ENCODE data around the gene DLL1. TPM values are rescaled to one million over a fixed set of nuclear protein-coding genes. Genes with fewer than 3 reads are reported as not detected.

Gene DLL1
- total and polyA plus RNA-seq, 9 of the 15 experiments (the other 6 are each of a cell fraction or from before 2014, with no cell fraction given), result not detected

GRCh38 chr6:170306324-170307079 is 15.6 kb upstream of the DLL1 start, which contains the start of gene FAM120B (continued):
- no peak for TF ChIP-seq SRSF9 (IDR thresholded peaks at IDR 0.05; ENCODE audit: borderline replicate concordance, low read depth, low read length)
- TF ChIP-seq POU5F1 (IDR thresholded peaks at IDR 0.05; ENCODE audit: borderline replicate concordance, low read depth, low read length, partially characterized antibody), result no peak
- TF ChIP-seq ZHX1 (conservative IDR thresholded peaks at IDR 0.05; ENCODE audit: low read length), result no peak
- no peak for TF ChIP-seq SETDB1 (IDR thresholded peaks at IDR 0.05; ENCODE audit: low read length)
- no peak for TF ChIP-seq SAFB2 (IDR thresholded peaks at IDR 0.05; ENCODE audit: borderline replicate concordance, low read depth, low read length, severe bottlenecking)
- no peak for TF ChIP-seq FOXA3 (CRISPR knock-in tag; conservative IDR thresholded peaks at IDR 0.05 in 1 of 2, IDR thresholded peaks at IDR 0.05 in 1 of 2)
- no peak for TF ChIP-seq GTF2B (IDR thresholded peaks at IDR 0.05; ENCODE audit: extremely low read depth, insufficient read length)
- TF ChIP-seq FOXJ2 (tag; IDR thresholded peaks at IDR 0.05), result peak; percentile 81; the same call in 1 of the 2 replicates
- TF ChIP-seq NRF1 (conservative IDR thresholded peaks at IDR 0.05 in 1 of 2, IDR thresholded peaks at IDR 0.05 in 1 of 2), result peak; percentile 98
- TF ChIP-seq ZNF507 (tag; conservative IDR thresholded peaks at IDR 0.05), result no peak
- peak; percentile 74; the same call in 1 of the 2 replicates for TF ChIP-seq ZBTB2 (IDR thresholded peaks at IDR 0.05)
- TF ChIP-seq STAT5B (CRISPR knock-in tag; IDR thresholded peaks at IDR 0.05), result no peak
- TF ChIP-seq FOXP4 (CRISPR knock-in tag; IDR thresholded peaks at IDR 0.05; ENCODE audit: borderline replicate concordance), result peak; percentile 42; the same call in 1 of the 2 replicates
- TF ChIP-seq ZNF140 (CRISPR knock-in tag; IDR thresholded peaks at IDR 0.05), result no peak
- TF ChIP-seq ZBTB43 (CRISPR knock-in tag; IDR thresholded peaks at IDR 0.05), result peak; percentile 86; the same call in 1 of the 2 replicates
- TF ChIP-seq HINFP (tag; conservative IDR thresholded peaks at IDR 0.05; ENCODE audit: low read depth), result no peak; the same call in 1 of the 2 replicates
